K562 (cell line): ENCODE measurements around the gene MEX3A. TPM values are rescaled to one million over a fixed set of nuclear protein-coding genes. Genes with fewer than 3 reads are reported as not detected.

Source experiments
- ARID1B ChIP-seq: fragments of 450-650 bp; IDR thresholded peaks from 2 replicates; pipeline ENCODE4 v1.6.1; 2016; ENCODE audit warnings: antibody characterized with exemption, mild to moderate bottlenecking, inconsistent platforms
- BDP1 ChIP-seq: IDR thresholded peaks from 3 replicates; pipeline ENCODE4 v1.6.1; 2011; ENCODE audit not compliant: insufficient read length, insufficient read depth
- CBFA2T3 ChIP-seq: fragments of 450-650 bp; IDR thresholded peaks from 2 replicates; pipeline ENCODE4 v1.6.1; 2017
- FOS ChIP-seq: IDR thresholded peaks from 3 replicates; pipeline ENCODE4 v1.6.1; 2011; ENCODE audit not compliant: insufficient read length; ENCODE audit errors: extremely low read depth
- PURB ChIP-seq: sonication (generic); formaldehyde crosslinking; IDR thresholded peaks from 2 replicates; pipeline ENCODE4 v1.9.0; 2021; ENCODE audit warnings: low read depth, mild to moderate bottlenecking, missing genetic modification reagents
- RBFOX2 ChIP-seq: fragments of 200-400 bp; formaldehyde crosslinking; IDR thresholded peaks from 2 replicates; pipeline ENCODE4 v1.6.1; 2017; ENCODE audit warnings: low read depth, mild to moderate bottlenecking, low read length, moderate library complexity
- polyA plus RNA-seq, 8 experiments: library from polyadenylated mRNA; depleted of rRNA in 4 of 8; stranded (reverse) in 5 of 8; unstranded in 3 of 8; fragments of >200 nt; fragmentation: Nextera tagmentation in 2 of 8; fragmentation: Illumina TruSeq in 1 of 8; extraction: Ambion mirVana in 2 of 8; extraction: Trizol in 1 of 8; gene quantifications; 2 replicates each; pipeline versions ENCODE4 v1.2.1 to v1.2.3, GENCODE V29; 2011 to 2014; ENCODE audit warnings: inconsistent platforms in 1 of 8, missing spikeins in 1 of 8
- total RNA-seq, 7 experiments: library from RNA; depleted of rRNA in 6 of 7; stranded (reverse); fragments of >200 nt in 6 of 7; fragmentation: Illumina TruSeq in 2 of 7; extraction: Trizol in 2 of 7; gene quantifications; 2 replicates each; pipeline versions ENCODE4 v1.2.1 to v1.2.3, GENCODE V29; 2011 to 2021; ENCODE audit warnings: low replicate concordance in 1 of 7
- TF ChIP-seq, protein P1 (sequence below): fragments of 450-650 bp; IDR thresholded peaks from 2 replicates; pipeline ENCODE4 v1.6.1; 2017; ENCODE audit warnings: antibody characterized with exemption, mild to moderate bottlenecking
- TF ChIP-seq, protein P2 (sequence below): fragments of 200-800 bp; sonication (Bioruptor generic); IDR thresholded peaks from 2 replicates; pipeline ENCODE4 v1.6.1; 2017; ENCODE audit warnings: missing genetic modification characterization, missing compliant biosample characterization
- TF ChIP-seq, protein P3 (sequence below): sonication (generic); formaldehyde crosslinking; IDR thresholded peaks from 2 replicates; pipeline ENCODE4 v1.8.0; 2022; ENCODE audit warnings: mild to moderate bottlenecking, missing genetic modification reagents
- TF ChIP-seq, protein P4 (sequence below): fragments of 450-650 bp; conservative IDR thresholded peaks from 2 replicates; pipeline ENCODE4 v1.6.1; 2016; ENCODE audit warnings: missing genetic modification characterization, low read depth, mild to moderate bottlenecking, missing compliant biosample characterization, moderate library complexity
- TF ChIP-seq, protein P5 (sequence below): sonication (generic); formaldehyde crosslinking; IDR thresholded peaks from 2 replicates; pipeline ENCODE4 v1.8.1; 2022; ENCODE audit warnings: missing genetic modification reagents
- TF ChIP-seq, protein P6 (sequence below): fragments of 250-450 bp; sonication (Bioruptor Pico); IDR thresholded peaks from 2 replicates; pipeline ENCODE4 v1.5.0; 2021
- TF ChIP-seq, protein P7 (sequence below), 3 experiments: IDR thresholded peaks in 2 of 3; conservative IDR thresholded peaks in 1 of 3; 2 replicates each; pipeline ENCODE4 v1.5.1; 2011 to 2012; ENCODE audit warnings: low read length in 3 of 3, mild to moderate bottlenecking in 3 of 3, control low read depth in 2 of 3, improper control_type of control experiment in 1 of 3, inconsistent platforms in 1 of 3, low read depth in 1 of 3, mixed read lengths in 1 of 3, moderate library complexity in 1 of 3; ENCODE audit not compliant: insufficient read depth in 2 of 3

Gene MEX3A
- total and polyA plus RNA-seq, 9 of the 15 experiments (the other 6 are each of a cell fraction or from before 2014, with no cell fraction given): 0.36 to 13.7 (median 5.2) TPM

DNA sequence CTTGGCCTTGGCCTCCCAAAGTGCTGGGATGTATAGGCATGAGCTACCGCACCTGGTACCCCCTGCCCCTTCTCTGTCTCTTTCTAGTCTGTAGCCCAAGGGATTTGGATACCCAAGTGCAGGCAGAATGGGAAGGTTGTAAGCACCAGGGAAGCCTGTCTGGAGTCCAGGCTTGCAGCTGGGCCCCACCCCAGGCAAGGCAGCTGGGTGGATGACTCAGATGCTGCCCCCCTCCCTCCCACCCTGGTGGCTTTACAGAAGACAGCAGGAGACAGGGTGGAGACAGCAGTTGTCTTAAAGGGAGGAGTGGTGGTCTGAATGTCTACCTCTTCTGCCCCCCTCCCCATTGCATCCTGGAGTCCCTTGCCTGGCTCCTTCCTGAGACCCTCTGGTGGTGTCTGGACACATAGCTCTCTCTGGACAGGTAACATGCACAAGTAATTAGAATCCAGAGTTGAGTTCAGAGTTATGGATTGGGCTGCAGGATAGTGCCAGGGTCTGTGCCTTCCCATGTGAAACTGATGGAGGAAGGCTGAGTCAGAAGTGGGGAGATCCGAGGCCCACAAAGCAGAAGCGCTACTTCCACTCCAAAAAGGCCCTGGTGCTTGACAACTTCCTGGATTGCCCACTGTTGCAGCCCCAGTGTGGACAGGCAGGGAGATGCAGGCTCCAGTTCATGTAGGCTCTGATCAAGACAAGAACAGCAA, 37.4 kb upstream of the MEX3A start (continued):
- TF ChIP-seq, protein P1, sequence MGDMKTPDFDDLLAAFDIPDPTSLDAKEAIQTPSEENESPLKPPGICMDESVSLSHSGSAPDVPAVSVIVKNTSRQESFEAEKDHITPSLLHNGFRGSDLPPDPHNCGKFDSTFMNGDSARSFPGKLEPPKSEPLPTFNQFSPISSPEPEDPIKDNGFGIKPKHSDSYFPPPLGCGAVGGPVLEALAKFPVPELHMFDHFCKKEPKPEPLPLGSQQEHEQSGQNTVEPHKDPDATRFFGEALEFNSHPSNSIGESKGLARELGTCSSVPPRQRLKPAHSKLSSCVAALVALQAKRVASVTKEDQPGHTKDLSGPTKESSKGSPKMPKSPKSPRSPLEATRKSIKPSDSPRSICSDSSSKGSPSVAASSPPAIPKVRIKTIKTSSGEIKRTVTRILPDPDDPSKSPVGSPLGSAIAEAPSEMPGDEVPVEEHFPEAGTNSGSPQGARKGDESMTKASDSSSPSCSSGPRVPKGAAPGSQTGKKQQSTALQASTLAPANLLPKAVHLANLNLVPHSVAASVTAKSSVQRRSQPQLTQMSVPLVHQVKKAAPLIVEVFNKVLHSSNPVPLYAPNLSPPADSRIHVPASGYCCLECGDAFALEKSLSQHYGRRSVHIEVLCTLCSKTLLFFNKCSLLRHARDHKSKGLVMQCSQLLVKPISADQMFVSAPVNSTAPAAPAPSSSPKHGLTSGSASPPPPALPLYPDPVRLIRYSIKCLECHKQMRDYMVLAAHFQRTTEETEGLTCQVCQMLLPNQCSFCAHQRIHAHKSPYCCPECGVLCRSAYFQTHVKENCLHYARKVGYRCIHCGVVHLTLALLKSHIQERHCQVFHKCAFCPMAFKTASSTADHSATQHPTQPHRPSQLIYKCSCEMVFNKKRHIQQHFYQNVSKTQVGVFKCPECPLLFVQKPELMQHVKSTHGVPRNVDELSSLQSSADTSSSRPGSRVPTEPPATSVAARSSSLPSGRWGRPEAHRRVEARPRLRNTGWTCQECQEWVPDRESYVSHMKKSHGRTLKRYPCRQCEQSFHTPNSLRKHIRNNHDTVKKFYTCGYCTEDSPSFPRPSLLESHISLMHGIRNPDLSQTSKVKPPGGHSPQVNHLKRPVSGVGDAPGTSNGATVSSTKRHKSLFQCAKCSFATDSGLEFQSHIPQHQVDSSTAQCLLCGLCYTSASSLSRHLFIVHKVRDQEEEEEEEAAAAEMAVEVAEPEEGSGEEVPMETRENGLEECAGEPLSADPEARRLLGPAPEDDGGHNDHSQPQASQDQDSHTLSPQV: peak; percentile 46; the same call in 1 of the 2 replicates
- TF ChIP-seq ARID1B (peak; percentile 26; the same call in 1 of the 2 replicates), PURB (no peak), RBFOX2 (0 out of 2 replicates have a peak, but pooled peaks have one; percentile 16), CBFA2T3 (peak; percentile 21; the same call in 1 of the 2 replicates), BDP1 (no peak), FOS (peak; percentile 20)
- TF ChIP-seq, protein P2, sequence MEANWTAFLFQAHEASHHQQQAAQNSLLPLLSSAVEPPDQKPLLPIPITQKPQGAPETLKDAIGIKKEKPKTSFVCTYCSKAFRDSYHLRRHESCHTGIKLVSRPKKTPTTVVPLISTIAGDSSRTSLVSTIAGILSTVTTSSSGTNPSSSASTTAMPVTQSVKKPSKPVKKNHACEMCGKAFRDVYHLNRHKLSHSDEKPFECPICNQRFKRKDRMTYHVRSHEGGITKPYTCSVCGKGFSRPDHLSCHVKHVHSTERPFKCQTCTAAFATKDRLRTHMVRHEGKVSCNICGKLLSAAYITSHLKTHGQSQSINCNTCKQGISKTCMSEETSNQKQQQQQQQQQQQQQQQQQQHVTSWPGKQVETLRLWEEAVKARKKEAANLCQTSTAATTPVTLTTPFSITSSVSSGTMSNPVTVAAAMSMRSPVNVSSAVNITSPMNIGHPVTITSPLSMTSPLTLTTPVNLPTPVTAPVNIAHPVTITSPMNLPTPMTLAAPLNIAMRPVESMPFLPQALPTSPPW (CRISPR knock-in tag): peak; percentile 95
- TF ChIP-seq, protein P3, sequence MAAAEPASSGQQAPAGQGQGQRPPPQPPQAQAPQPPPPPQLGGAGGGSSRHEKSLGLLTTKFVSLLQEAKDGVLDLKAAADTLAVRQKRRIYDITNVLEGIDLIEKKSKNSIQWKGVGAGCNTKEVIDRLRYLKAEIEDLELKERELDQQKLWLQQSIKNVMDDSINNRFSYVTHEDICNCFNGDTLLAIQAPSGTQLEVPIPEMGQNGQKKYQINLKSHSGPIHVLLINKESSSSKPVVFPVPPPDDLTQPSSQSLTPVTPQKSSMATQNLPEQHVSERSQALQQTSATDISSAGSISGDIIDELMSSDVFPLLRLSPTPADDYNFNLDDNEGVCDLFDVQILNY (CRISPR knock-in tag): 0 out of 2 replicates have a peak, but pooled peaks have one; percentile 53
- TF ChIP-seq, protein P4, sequence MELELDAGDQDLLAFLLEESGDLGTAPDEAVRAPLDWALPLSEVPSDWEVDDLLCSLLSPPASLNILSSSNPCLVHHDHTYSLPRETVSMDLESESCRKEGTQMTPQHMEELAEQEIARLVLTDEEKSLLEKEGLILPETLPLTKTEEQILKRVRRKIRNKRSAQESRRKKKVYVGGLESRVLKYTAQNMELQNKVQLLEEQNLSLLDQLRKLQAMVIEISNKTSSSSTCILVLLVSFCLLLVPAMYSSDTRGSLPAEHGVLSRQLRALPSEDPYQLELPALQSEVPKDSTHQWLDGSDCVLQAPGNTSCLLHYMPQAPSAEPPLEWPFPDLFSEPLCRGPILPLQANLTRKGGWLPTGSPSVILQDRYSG (tag): no peak
- TF ChIP-seq, protein P5, sequence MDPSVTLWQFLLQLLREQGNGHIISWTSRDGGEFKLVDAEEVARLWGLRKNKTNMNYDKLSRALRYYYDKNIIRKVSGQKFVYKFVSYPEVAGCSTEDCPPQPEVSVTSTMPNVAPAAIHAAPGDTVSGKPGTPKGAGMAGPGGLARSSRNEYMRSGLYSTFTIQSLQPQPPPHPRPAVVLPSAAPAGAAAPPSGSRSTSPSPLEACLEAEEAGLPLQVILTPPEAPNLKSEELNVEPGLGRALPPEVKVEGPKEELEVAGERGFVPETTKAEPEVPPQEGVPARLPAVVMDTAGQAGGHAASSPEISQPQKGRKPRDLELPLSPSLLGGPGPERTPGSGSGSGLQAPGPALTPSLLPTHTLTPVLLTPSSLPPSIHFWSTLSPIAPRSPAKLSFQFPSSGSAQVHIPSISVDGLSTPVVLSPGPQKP (CRISPR knock-in tag): no peak
- TF ChIP-seq, protein P6, sequence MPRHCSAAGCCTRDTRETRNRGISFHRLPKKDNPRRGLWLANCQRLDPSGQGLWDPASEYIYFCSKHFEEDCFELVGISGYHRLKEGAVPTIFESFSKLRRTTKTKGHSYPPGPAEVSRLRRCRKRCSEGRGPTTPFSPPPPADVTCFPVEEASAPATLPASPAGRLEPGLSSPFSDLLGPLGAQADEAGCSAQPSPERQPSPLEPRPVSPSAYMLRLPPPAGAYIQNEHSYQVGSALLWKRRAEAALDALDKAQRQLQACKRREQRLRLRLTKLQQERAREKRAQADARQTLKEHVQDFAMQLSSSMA (CRISPR knock-in tag): no peak
- TF ChIP-seq, protein P7, sequence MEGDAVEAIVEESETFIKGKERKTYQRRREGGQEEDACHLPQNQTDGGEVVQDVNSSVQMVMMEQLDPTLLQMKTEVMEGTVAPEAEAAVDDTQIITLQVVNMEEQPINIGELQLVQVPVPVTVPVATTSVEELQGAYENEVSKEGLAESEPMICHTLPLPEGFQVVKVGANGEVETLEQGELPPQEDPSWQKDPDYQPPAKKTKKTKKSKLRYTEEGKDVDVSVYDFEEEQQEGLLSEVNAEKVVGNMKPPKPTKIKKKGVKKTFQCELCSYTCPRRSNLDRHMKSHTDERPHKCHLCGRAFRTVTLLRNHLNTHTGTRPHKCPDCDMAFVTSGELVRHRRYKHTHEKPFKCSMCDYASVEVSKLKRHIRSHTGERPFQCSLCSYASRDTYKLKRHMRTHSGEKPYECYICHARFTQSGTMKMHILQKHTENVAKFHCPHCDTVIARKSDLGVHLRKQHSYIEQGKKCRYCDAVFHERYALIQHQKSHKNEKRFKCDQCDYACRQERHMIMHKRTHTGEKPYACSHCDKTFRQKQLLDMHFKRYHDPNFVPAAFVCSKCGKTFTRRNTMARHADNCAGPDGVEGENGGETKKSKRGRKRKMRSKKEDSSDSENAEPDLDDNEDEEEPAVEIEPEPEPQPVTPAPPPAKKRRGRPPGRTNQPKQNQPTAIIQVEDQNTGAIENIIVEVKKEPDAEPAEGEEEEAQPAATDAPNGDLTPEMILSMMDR (IDR thresholded peaks at IDR 0.05 in 2 of 3, conservative IDR thresholded peaks at IDR 0.05 in 1 of 3; ENCODE audit: insufficient read depth in 2 of 3, low read depth in 1 of 3, low read length in 3 of 3): 0 out of 6 replicates have a peak, but pooled peaks of 1 of the 3 experiments have one; percentile 8
- TF ChIP-seq, all 486 proteins: peak for 23
